GM12864 (cell line): ENCODE results near the gene HSPA12A.

Source experiments
- DNase-seq: peaks from one replicate; pipeline ENCODE4 v3.0.0-alpha.2; 2011; ENCODE audit warnings: low read depth
- H3K4me3 ChIP-seq: 2 replicates; pipeline ENCODE4 v1.5.1; 2011; ENCODE audit warnings: mild to moderate bottlenecking, low read depth, low read length, control low read depth
- CTCF ChIP-seq: IDR thresholded peaks from 2 replicates; pipeline ENCODE4 v1.5.1; 2011; ENCODE audit warnings: low read depth, mild to moderate bottlenecking, moderate library complexity, low read length, control low read depth, inconsistent platforms; ENCODE audit errors: missing control alignments

HSPA12A gene

GRCh38 chr10:116777006-116777405, 34.6 kb upstream of the HSPA12A start:
- DNase-seq: no peak
- TF ChIP-seq CTCF: no peak
- no peak overlapping the region for H3K4me3 ChIP-seq

GRCh38 chr10:116775488-116776400, 33.4 kb upstream of the HSPA12A start:
- DNase-seq: no peak
- no peak for TF ChIP-seq CTCF
- H3K4me3 ChIP-seq: no peak overlapping the region

GRCh38 chr10:116774728-116775151, 32.4 kb upstream of the HSPA12A start:
- TF ChIP-seq CTCF: no peak
- no peak overlapping the region for H3K4me3 ChIP-seq
- DNase-seq: no peak

GRCh38 chr10:116772909-116773705, 30.7 kb upstream of the HSPA12A start:
- no peak for TF ChIP-seq CTCF
- no peak for DNase-seq
- no peak overlapping the region for H3K4me3 ChIP-seq

DNA sequence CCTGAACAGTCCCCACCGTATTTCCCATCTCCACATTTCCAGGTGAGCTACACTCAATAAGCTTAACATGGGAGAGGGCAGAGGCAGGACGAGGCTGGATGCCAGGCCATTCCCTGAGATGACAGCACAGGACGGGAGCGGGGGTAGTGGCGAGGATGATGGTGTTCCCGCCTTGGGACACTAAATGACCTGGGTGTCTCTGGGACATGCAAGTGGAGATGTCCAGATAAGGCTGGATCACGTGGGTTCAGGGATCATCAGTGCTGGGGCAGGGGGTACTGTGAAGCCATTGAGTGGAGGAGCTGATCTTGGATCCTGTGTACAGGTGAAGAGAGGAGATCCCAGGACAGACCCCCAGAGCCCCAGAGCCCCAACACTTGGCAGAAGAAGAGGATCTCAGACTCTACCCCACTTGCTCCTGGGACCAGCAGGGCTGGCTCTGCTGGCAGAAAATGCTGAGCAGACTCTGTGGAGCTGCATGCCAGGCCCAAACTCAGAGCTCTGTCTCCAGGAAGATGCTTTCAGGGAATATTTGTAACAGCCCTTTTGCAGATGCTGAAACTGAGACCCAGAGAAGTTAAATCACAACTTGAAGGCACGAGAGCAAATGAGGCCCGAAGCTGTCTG, 29.7 kb upstream of the HSPA12A start:
- H3K4me3 ChIP-seq: no peak overlapping the region
- no peak for DNase-seq
- TF ChIP-seq CTCF: no peak

DNA sequence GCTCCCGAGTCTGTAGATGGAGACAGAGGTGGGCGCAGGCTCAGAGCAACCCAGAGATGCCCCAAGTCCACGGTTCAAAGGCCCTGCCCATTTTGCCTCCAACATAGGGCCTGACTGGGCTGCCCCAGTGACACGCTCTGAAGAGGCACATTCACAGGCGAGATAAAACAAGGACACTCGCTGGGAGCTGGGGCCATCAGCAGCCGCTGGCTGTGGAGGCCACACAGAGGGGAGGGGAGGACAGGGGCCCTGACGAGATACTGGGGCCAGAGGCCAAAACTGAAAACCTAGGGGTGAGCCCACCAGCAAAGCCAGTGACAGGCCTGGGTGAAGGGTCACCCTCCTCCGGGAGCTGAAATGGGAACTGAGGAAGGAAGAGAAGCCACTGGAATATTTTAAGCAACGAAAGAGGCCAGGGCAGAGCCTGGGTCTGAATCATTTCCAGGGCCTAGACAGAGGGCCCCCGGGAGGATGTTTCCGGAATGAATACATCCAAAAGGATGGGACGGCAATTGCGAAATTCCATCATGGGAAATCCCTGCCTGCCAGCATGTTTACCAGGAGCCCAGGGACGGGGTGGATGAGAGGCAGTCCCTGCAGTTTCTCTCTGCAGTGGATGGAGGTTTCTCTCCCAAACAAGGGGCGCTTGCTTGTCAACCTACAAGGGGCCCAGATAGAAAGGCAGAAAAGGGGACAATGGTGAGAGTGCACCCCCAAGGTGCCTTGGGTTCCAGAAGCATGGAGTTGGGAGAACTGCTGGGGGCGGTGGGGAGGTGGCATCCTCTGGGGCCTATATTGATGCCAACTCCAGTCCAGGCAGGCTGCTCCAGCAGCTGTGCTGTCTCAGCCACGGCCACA, 29.0 kb upstream of the HSPA12A start:
- DNase-seq: no peak
- TF ChIP-seq CTCF: no peak
- H3K4me3 ChIP-seq: no peak overlapping the region
